HG03469 (cell line): Measurements from ENCODE around the gene FBH1.
A peak's percentile ranks its signal among the peaks of the same experiment; 100 is the strongest.
"Not testable (repeated sequence)": the region's sequence is repeated elsewhere in the genome, so short reads cannot be mapped to it uniquely, and the experiment has no call there.

ENCODE experiments used
- ATAC-seq: cut with Tn5 transposase; IDR thresholded peaks from one replicate; pipeline ENCODE4 v1.9.1; 2021; ENCODE audit warnings: mild to moderate bottlenecking, moderate library complexity, moderate number of reproducible peaks; ENCODE audit not compliant: unreplicated experiment

FBH1 gene

GRCh38 chr10:5902511-5903274, 12.7 kb downstream of the FBH1 start:
- no peak for ATAC-seq

DNA sequence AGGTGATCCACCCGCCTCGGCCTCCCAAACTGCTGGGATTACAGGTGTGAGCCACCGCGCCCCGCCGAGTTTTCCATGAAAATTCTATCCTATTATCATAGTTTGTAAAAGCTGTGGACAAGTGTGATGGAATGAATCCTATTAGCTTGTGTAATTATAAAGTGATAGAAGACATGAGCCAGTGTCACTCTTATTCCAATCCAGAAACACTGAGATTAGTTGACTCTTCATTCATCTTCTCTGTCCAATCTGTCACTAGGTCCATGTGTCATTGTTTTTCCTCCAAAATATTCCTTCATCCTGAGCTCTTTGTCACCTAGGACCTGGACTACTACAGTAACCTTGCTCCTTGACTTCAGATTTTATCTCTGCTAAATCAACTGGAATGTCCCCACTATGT, 13.5 kb downstream of the FBH1 start:
- no peak for ATAC-seq

DNA sequence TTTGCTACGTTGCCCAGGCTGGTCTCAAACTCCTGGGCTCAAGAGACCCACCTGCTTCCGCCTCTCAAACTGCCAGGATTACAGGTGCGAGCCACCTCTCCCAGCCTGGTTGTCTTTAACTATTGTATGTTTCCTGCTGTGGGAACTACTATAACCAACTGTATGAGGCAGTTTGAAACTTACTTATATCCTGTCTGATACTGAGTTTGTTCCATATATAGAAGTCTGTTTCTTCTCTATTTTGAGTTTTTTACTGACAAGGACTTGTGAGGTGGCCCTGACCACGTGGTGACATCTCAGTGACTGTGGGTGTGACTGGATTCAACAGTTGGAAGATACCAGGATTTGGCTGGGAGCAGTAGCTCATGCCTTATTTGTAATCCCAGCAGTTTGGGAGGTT, 14.2 kb downstream of the FBH1 start:
- ATAC-seq = peak; percentile 96

DNA sequence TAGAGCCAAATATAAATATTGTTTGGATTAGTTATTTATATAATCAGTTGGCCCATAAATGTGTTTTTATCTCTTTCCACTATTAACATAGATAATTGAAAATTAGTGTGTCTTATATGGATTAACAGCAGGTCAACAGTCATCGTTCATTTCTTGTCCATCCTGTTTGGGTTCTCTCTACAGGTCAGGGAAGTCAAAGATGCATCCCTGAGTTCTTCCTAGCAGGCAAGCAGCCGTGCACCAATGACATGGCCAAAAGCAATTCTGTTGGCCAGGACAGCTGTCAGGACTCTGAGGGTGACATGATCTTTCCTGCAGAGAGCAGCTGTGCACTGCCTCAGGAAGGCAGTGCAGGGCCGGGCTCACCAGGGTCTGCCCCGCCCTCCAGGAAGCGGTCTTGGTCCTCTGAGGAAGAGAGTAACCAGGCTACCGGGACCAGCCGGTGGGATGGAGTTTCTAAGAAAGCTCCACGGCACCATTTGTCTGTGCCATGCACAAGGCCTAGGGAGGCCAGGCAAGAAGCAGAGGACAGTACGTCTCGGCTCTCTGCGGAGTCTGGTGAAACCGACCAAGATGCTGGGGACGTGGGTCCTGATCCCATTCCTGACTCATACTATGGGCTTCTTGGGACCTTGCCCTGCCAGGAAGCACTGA, 15.9 kb downstream of the FBH1 start:
- no peak for ATAC-seq

- no peak for ATAC-seq
Observed at GRCh38 chr10:5906651-5907050, 16.6 kb downstream of the FBH1 start.

DNA sequence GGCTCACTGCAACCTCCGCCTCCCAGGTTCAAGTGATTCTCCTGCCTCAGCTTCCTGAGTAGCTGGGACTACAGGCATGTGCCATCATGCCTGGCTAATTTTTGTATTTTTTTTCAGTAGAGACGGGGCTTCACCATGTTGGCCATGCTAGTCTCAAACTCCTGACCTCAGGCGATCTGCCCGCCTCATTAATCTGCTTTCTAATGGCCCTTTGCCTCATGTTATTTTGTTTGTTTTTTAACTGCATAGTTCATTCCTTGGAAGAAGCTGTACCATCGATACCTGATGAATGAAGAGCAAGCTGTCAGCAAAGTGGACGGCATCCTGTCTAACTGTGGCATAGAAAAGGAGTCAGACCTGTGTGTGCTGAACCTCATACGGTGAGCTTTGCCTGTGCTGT, 18.6 kb downstream of the FBH1 start:
- ATAC-seq = not testable (repeated sequence)

- ATAC-seq = no peak
Observed at GRCh38 chr10:5910323-5911100, 20.5 kb downstream of the FBH1 start.

DNA sequence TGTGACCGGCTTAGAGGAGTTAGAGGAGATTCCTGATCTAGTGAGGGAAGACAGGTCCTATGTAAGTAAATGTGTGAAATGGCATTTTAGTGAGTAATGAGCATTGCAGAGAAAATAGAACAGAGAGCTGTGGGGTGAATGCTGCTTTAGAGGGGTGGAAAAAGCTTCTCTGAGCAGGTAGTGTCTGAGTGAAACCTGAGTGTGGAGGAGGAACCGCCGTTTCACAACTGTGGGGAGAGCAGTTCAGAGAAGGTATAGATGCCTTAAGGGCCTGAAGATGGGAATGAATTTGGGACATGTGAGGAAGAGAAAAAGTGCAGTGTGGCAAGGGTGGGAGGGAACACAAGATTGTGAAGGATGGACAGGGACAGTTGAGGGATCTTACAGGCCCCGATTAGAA, 21.6 kb downstream of the FBH1 start:
- ATAC-seq = no peak

GRCh38 chr10:5913736-5914135, 23.7 kb downstream of the FBH1 start:
- ATAC-seq = no peak

DNA sequence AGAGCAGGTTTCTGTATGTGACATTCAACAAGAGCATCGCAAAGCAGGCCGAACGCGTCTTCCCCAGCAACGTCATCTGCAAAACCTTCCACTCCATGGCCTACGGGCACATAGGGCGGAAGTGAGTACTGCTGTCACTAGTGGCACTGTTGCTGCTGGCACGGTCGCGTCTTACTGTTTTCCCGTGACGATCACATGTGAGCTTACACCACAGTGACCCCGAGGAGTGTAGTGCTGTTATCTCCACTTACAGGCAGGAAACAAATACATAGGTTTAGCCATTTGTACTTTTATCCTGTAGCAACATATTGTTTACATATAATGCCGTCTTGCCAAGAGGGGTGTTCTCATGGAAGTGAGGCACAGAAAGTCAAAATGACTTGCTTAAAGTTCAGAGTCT, 25.4 kb downstream of the FBH1 start:
- ATAC-seq = no peak

- ATAC-seq = no peak
Observed at GRCh38 chr10:5917305-5917704, 27.3 kb downstream of the FBH1 start.

DNA sequence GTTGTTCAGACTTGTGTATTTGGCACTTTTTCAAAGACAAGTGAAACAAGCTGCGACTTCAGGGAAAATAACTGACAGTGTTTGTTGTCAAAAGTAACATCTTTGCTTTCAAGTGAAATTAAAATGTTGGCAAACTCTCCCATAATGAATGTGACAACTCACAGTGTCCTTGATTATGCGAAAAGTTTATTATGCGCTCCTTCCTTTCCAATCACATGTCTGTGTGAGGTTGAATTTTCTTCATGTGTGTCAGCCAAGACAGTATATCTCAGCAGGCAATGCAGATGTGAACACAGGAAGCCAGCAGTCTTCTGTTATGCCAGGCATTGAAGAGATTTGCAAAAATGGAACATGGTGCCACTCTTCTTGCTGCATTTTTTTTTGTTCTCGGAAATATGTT, 28.7 kb downstream of the FBH1 start:
- no peak for ATAC-seq

DNA sequence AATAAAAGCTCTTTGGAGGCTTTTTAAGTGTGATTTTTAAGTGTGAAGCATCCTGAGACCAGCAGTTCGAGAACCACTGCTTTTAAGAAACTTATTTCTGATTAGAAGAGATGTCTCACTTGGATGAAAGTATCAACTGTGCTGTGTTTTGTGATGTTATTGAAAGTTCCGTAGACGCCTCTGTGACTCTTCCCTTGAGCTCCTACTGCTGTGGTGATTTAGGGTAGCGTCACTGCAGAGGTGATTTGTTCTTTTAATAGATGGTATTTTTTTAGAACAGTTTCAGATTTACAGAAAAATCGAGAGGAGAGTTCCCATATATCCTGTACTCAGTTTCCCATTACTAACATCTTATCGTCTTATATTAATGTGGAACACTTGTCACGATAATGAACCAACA, 29.5 kb downstream of the FBH1 start:
- no peak for ATAC-seq

GRCh38 chr10:5921746-5922145, 31.7 kb downstream of the FBH1 start:
- ATAC-seq = no peak

DNA sequence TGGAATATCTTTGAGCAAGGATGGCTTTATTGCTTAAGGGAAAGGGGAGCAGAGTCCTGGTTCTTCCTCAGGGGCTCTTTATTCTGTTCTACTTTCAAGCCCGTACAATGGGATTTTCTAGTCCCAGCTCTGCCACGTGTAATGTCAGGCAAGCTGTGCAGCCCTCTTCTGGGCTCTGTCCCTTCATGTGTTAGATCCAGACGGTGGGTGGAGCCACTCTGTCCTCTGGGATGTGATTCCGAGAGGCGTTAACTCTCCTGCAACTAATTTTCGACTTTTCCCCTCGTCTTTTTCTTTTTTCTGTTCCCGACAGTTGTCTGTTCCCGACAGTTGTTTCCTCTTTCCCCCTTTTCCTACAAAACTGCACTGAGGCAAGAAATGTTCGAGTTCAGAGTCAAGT, 34.8 kb downstream of the FBH1 start:
- ATAC-seq = no peak

DNA sequence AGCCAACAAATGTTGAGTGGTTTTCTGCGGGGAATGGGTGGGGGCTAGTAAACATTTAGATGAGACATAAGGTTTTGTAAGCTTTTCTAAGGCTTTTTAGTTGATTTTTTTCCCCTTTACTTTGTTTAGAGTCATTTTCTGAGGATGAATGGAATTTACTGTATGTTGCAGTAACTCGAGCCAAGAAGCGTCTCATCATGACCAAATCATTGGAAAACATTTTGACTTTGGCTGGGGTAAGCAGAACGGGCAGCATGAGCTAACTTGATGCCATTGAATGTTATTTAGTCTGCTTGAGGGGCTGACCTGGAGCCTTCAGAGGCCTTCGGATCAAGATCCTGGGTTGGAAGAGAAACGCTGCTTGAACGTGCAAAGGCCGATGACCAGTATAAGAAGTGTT, 37.3 kb downstream of the FBH1 start:
- ATAC-seq = no peak

GRCh38 chr10:5929442-5929841, 39.4 kb downstream of the FBH1 start:
- ATAC-seq = no peak

DNA sequence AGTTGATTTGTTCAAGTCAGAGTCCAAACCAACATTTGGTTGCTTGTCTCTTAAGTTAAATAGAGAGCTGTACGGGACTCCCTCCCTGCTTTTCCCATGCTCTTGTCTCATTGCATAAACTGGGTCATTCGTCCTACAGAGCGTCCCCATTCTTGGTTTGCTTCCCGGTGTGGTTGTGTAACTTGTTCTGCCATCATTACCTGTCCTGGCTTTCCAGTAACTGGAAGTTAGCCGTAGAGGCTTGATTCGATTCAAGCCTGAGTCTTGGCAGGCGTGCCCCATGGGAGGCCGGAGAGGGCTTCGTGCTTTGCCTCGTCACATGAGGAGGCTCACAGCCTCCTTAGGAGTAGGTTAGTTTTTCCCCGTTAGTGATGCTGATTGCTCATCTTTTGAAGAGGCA, 40.2 kb downstream of the FBH1 start:
- ATAC-seq = no peak

- no peak for ATAC-seq
Observed at GRCh38 chr10:5932345-5932744, 42.3 kb downstream of the FBH1 start.

GRCh38 chr10:5933909-5934546, 44.0 kb downstream of the FBH1 start:
- ATAC-seq = no peak

DNA sequence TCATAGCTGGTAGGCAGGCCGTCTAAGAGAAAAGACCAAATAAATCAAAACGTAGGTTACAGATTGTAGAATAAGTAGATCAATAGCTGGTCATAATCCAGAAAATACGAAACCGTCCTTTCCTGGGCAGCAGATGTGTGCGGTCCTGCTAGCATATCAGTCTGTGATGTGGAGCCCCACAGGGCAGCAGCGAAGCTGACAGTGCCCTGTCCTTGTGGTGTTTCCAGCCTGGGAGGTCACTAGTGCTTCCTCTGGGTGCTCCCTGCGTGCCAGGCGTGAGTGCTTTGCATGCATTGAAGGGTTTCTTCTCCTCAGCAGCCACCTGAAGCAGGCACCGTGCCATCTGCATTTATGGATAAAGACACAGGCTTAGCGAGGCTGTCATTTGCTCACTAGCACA, 45.6 kb downstream of the FBH1 start:
- ATAC-seq = no peak
